DMS79 (cell line): ENCODE measurements around the gene FGF9.

Experiments
- DNase-seq: peaks from one replicate; lab custom pipeline; 2025; lab: John Stamatoyannopoulos, UW

The FGF9 gene

GRCh38 chr13:21670883-21671619, at the start of gene FGF9:
Gene FGF9 (plus strand): TSS chr13:21671073. CDS start chr13:21671913, 840 bp downstream.
- DNase-seq = peak; percentile 28

GRCh38 chr13:21625366-21625765, 45.5 kb upstream of the FGF9 start:
- DNase-seq = no peak

GRCh38 chr13:21632196-21632595, 38.7 kb upstream of the FGF9 start:
- DNase-seq = no peak

DNA sequence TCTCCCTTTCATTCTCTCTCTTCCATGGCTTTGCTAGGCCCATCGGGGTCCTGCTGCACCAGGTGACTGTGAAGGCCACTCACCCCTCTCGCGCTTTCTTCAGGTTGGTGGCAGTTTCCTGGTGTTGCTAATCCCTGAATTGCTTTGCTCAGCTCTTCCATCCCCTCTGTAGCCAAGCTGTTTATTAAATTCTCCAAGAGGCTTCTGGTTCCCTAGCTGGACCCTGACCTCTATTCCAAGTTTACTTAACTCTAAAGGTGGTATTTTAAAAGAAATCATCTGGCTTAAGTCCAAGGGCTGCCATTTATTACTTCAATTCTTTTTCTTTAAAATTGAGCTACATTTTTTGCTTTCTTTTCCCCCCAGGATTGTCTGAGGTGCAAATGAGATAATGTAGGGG, 34.2 kb upstream of the FGF9 start:
- peak; percentile 26 for DNase-seq

GRCh38 chr13:21637296-21637695, 33.6 kb upstream of the FGF9 start:
- peak; percentile 80 for DNase-seq

GRCh38 chr13:21638319-21639282, 32.3 kb upstream of the FGF9 start:
- DNase-seq = peak; percentile 17

- peak; percentile 58 for DNase-seq
Observed at GRCh38 chr13:21639561-21639960, 31.3 kb upstream of the FGF9 start.

GRCh38 chr13:21641629-21642028, 29.2 kb upstream of the FGF9 start:
- DNase-seq = no peak

DNA sequence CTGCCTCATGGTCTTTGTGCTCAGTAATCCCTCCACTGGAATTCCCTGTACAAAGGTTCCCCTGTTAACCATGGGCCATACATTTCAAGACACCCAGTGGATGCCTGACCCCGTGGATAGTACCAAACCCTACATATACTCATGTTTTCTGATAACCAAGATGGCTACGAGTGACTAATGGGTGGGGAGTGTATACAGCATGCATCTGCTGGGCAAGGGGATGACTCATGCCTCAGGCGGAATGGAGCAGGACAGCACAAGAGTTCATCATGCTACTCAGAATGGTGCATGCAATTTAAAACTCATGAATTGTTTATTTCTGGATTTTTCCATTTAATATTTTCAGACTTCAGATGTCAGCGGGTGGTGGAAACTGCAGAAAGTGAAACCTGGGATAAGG, 13.3 kb upstream of the FGF9 start:
- DNase-seq = no peak

DNA sequence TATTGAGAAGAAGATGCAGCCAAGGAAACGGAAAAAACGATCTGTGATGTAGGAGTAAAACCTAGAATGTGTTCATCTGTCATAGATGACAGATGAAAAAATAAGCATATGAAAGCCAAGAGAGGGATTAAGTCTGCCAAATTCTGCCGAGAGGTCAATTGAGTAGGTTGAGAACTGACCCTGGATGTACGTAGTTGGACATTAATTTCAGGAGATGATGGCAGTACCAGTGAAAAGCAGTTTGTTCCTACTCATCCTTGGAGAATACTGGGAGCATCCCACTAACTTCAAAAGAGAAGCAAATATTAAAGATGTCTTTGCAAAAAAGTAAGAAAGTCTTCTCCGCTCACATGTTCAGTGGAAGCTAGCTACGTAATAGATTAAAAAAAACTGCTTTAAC, 11.8 kb upstream of the FGF9 start:
- no peak for DNase-seq

DNA sequence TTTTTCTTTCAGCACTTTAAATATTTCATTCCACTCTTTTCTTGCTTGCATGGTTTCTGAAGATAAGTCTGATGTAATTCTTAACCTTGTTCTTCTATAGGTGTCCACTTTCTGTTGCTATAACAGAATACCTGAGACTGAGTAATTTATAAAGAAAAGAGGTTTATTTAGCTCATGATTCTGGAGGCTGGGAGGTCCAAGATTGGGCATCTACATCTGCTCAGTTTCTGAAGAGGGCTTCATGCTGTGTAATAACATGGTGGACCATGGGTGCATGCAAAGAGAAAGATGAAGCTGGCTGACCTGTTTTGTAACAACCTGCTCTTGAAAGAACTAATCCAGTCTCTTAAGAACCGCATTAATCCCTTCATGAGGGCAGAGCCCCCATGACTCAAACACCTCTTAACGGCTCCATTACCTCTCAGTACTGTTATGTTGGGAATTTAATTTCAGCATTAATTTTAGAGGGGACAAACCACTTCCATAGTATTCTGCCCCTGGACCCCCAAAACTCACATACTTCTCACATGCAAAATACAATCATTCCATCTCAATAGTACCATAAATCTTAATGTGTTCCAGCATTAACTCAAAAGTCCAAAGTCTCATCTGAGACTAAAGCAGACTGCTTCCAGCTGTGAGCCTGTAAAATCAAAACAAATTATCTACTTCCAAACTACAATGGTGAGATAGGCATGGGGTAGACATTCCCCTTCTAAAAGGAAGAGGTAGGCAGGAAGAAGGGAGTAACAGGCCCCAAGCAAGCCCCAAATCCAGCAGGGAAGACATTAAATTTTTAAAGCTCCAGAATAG, 9.6 kb upstream of the FGF9 start:
- no peak for DNase-seq

DNA sequence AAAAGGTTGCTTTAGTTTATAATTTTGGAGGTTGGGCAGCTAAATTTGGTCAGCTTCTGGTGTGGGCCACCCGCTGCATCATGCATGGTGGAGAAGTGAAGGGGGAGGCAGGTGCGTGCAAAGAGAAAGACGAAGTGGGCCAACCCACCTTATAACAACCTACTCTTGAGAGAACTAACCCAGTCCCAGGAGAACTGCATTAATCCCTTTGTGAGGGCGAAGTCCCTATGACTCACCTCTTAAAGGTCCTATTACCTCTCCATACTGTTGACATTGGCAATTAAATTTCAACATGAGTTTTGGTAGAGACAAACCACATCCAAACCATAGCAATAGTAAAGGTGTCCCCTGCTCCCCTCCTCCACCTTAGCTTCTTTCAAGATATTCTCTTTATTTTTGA, 7.7 kb upstream of the FGF9 start:
- DNase-seq = peak; percentile 93

DNA sequence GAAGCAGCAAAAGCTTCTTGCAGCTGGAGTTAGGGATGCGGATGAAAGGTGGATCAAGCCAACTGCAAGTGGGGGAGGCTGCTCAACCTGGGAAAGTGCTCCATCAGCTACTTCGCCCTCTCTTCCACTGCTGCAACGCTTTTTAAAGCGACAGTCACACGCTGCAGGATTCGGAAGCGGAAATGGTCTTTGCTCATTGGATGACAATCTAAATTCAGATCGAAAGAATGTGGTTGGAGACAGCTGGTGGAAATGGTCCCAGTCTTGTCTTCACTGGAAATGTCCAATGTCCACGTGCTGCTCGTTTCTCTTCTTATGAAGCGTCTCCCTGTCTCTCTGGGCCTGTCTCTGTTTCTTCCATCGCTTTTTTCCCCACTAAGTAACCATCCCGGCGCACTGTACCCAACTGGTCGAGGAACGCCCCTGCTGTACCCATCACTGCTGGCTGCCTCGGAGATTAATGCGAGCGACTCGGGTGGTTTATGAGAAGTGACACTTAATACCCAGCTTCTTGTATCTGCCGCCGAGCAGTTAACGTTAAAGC, 2.1 kb upstream of the FGF9 start:
- DNase-seq = peak; percentile 52

DNA sequence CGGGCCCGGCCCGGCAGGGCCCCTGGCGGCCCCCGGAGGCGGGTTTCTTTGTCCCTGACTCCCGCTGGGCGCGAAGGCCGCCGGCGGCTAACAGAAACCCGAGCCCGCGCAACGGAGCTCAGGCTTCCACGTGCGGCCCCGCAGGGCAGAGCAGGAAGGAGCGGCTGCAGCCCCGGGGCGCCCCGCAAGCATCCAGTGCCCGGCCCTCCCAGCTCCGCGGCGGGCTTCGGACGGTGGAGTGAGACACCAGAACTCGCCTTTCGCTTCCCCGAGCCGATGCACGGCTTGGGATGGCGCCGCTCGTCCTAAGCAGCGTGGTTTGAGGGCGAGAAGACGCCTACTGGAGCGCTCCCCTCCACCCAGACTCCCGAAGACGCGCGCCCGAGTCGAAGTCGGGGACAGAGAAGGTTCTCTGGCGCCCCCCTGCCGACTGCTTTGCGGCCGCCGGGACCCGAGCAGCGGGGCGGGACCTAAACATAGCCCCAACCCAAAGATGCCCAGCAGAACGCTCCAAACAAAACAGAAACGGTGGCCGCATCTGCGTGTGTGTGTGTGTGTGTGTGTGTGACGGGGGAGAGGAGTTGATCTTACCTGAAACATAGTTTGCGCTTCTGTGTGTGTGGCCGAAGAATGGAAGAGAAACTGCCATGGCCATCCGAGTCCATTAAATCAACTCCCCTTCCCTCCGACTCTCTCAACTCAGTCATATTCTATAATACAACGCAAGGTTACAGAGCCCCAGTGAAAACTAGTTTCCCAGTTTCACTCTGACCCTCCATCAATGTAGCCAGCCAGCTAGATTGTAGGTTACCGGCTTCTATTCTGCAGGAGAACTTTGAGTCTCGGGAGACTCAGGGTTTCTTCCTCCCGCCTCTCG, 629 bp upstream of the FGF9 start:
- peak; percentile 14 for DNase-seq

GRCh38 chr13:21671620-21672286, 880 bp downstream of the FGF9 start:
- DNase-seq = no peak

GRCh38 chr13:21672287-21672680, 1.4 kb downstream of the FGF9 start:
- no peak for DNase-seq

DNA sequence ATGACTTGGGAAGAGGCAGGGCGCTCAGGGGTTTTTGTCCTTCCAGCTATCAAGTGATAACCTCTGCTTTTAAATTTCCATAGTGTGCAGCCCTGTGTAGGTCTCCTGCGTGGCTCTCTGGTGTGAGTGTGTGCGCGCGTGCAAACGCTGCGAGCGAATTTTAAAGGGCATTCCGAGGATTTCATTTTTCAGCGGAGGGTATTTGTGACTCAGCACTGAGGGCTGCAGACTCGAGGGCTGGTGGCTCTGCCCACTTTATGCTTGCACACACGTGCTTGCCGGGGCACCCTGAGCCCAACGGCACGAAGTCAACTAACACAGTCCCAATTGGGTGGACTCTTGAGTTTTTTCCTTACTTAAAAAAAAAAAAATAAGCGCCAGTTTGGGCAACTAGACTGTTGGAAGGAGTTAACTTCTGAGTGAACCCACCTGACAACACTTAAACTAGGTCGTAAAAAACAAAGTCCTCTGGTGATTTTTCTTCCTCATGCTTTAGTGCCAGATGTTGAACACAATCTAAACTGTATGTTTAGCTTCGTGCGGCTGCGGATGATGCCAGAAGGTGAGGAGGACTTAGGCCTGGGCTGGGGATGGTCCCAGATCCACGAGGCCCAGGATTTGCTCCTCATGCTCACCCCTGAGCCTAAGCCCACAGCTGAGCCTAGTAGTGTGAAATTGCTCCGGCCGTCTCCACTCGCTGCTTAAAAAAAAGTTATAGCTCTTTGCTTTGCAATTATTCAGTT, 2.1 kb downstream of the FGF9 start:
- no peak for DNase-seq

DNA sequence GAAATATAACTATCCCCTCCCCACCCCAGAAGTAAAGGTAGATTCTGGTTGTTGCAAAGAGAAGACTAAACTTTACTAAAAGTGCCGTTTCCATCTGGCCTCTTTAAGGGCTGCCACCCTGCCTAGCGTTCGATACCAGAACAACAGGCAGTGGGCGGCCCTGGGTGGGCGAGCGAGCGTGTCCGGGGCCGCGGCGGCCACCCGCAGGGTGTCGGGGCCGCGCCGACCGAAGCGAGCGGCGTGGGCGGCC, 2.6 kb downstream of the FGF9 start:
- DNase-seq = no peak

DNA sequence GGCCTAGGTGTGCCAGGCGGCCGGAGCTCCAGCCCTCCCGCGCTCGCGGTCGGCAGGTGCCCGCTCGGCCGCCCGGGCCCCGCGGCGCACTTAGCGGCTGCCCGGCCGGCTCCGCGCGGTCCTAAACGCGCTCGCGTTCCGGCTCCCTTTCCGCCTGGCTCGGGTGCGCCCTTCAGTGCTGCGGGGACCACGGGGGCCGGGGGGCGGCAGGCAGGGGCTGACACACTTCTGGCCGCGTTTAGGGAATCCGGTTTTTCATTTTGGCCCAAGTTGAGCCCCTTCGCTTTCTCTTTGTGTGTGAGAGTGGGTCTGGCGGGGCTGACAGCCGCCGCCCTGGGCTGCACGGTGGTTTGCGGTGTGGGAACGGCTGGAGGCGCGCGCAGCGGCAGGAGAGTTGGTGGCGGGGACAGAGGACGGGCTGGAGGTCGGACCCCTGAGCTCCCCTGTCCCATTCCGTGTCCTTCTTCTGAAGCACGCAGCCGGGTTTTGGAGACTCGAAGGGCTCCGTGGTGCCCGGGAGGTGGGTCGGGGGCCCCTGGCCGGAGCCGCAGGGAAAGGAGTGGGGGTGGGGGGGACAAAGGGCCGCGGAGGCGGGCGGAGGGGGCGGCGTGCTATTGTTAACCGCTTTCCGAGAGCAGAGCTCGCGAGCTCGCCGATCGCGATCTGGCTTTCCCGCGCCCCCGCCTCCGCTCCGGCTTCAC, 3.1 kb downstream of the FGF9 start:
- DNase-seq = no peak
